Measurements from ENCODE around the gene SV2B.

DNA sequence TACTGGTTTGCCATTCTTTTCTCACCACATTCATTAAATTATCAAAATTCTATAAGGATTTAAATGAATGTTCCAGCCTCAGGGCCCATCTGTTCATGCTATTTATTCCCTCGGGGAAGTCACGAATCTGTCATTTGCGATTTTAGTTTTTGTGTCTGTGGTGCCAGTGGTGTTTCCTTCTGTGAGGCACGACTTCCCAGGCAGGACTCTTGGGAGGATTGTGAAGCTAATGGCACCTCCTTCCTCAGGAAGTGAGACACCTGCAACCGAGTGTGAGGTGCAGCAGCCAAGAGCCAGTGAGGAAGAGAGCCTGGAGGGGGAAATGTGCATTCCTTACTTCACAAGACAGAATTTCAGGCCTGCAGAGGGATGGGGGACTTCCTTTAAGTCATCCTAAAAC is 24.1 kb downstream of the SV2B start:
- TF ChIP-seq, protein P1, sequence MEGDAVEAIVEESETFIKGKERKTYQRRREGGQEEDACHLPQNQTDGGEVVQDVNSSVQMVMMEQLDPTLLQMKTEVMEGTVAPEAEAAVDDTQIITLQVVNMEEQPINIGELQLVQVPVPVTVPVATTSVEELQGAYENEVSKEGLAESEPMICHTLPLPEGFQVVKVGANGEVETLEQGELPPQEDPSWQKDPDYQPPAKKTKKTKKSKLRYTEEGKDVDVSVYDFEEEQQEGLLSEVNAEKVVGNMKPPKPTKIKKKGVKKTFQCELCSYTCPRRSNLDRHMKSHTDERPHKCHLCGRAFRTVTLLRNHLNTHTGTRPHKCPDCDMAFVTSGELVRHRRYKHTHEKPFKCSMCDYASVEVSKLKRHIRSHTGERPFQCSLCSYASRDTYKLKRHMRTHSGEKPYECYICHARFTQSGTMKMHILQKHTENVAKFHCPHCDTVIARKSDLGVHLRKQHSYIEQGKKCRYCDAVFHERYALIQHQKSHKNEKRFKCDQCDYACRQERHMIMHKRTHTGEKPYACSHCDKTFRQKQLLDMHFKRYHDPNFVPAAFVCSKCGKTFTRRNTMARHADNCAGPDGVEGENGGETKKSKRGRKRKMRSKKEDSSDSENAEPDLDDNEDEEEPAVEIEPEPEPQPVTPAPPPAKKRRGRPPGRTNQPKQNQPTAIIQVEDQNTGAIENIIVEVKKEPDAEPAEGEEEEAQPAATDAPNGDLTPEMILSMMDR (IDR thresholded peaks at IDR 0.05; ENCODE audit: insufficient read depth, low read depth, low read length) = no peak
- TF ChIP-seq EZH2 (IDR thresholded peaks at IDR 0.05; ENCODE audit: insufficient read depth, low read length) = no peak

Data from astrocyte (in vitro differentiated cells and primary cell).